ENCODE measurements around the gene FAM78A.
A peak's percentile ranks its signal among the peaks of the same experiment; 100 is the strongest.

FAM78A gene

DNA sequence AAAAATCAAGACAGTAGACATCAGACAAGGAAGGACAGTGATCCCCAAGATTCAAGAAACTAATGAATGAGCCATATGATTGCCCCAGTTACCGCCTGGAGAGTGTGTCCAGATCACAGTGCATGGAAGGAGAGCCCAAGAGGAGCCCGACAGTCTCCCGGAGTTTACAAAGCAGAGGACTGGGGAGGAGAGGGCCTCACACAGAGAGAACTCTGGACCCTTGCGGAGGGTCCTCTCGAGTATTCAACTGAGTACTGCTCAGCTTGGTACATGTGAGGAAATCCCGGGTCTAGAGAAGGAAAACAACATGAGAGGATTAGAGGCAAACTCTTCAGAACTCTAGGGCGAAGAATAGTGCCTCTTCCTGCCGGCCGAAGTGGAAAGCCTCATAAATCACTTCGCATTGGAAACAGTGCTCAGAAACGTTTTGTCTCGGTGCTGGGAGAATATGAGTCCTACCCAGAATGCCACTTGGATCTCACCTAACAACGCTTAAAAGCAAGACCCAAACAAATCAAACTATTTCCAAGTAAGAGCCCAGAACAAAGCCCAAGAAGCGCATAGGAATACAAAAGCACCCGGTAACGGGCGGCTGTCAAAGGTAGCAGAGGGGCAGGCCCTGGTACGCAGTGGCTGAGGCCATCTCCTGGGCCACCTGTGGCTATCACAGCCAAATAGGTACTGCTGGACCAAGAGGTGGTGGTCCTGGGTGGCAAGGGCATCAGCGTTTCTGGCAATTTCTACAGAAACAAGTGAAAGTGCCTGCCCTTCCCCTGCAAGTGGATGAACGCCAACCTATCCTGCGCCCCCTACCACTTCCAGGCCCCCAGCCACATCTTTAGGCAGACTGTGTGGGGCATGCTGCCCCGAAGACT, 36.0 kb downstream of the FAM78A start:
- H3K23ac ChIP-seq (ENCODE audit: low read length): no peak overlapping the region
- H3K4ac ChIP-seq (ENCODE audit: low read depth, low read length): no peak overlapping the region
- H3K27me3 ChIP-seq (ENCODE audit: insufficient read depth, low read length): no peaks in the 10 kb centered on the region
- H3K36me3 ChIP-seq (ENCODE audit: control insufficient read depth in 1 of 2, insufficient read depth in 2 of 2, low read length in 2 of 2): peaks cover 4 to 7% of the 10 kb centered on the region in 2 experiments
- H3K79me2 ChIP-seq (ENCODE audit: control insufficient read depth, insufficient read depth, low read length, poor library complexity): no peaks in the 10 kb centered on the region
- no peak overlapping the region for H2BK5ac ChIP-seq (ENCODE audit: low read depth, low read length, poor library complexity)
- H2AFZ ChIP-seq (ENCODE audit: insufficient read depth, low read length, poor library complexity): no peak overlapping the region
- no CpG with 5 or more reads among the region's 22 CpGs for WGBS (ENCODE audit: extremely low coverage, insufficient coverage, insufficient read length)
- no peak overlapping the region for H3K4me2 ChIP-seq (ENCODE audit: low read length)
- no peak overlapping the region for H3K9ac ChIP-seq (ENCODE audit: low read length)
- H2AK5ac ChIP-seq (ENCODE audit: low read length): no peak overlapping the region
- H3K18ac ChIP-seq (ENCODE audit: low read length): no peak overlapping the region
- no peak overlapping the region for H3K14ac ChIP-seq (ENCODE audit: low read length)
- no peak overlapping the region for H2BK120ac ChIP-seq (ENCODE audit: insufficient read depth, low read length, poor library complexity)
- H3K79me1 ChIP-seq (ENCODE audit: low read length): no peaks in the 10 kb centered on the region
- DNase-seq: no peak
- H3K4me3 ChIP-seq (ENCODE audit: low read depth, low read length): no peak overlapping the region
- H3K4me1 ChIP-seq (ENCODE audit: control insufficient read depth in 1 of 2, insufficient read depth in 2 of 2, low read length in 2 of 2): peaks cover 10 to 19% of the 10 kb centered on the region in 2 experiments
- no peak overlapping the region for H4K91ac ChIP-seq (ENCODE audit: low read depth, low read length)
- no peak overlapping the region for H4K12ac ChIP-seq (ENCODE audit: low read depth, low read length)
- H2BK12ac ChIP-seq (ENCODE audit: low read length): no peak overlapping the region
- H4K8ac ChIP-seq (ENCODE audit: low read depth, low read length): no peak overlapping the region
- peaks cover 2% of the 10 kb centered on the region for H3K9me3 ChIP-seq (ENCODE audit: insufficient read depth, low read depth, low read length)
- no peak overlapping the region for H3K27ac ChIP-seq (ENCODE audit: low read depth, low read length)

- H3K27me3 ChIP-seq (ENCODE audit: insufficient read depth, low read length): no peaks in the 10 kb centered on the region
- no peak for DNase-seq
- H2AFZ ChIP-seq (ENCODE audit: insufficient read depth, low read length, poor library complexity): no peak overlapping the region
- H2BK5ac ChIP-seq (ENCODE audit: low read depth, low read length, poor library complexity): no peak overlapping the region
- H2BK120ac ChIP-seq (ENCODE audit: insufficient read depth, low read length, poor library complexity): no peak overlapping the region
- peaks cover 2% of the 10 kb centered on the region for H3K9me3 ChIP-seq (ENCODE audit: insufficient read depth, low read depth, low read length)
- H3K4me2 ChIP-seq (ENCODE audit: low read length): no peak overlapping the region
- no peak overlapping the region for H2BK12ac ChIP-seq (ENCODE audit: low read length)
- peak overlapping the region; percentile 21 for H3K9ac ChIP-seq (ENCODE audit: low read length)
- no peak overlapping the region for H3K4me3 ChIP-seq (ENCODE audit: low read depth, low read length)
- peaks cover 10 to 19% of the 10 kb centered on the region in 2 experiments for H3K4me1 ChIP-seq (ENCODE audit: control insufficient read depth in 1 of 2, insufficient read depth in 2 of 2, low read length in 2 of 2)
- H4K12ac ChIP-seq (ENCODE audit: low read depth, low read length): no peak overlapping the region
- H2AK5ac ChIP-seq (ENCODE audit: low read length): peak overlapping the region; percentile 37
- peak overlapping the region; percentile 1 for H3K14ac ChIP-seq (ENCODE audit: low read length)
- H3K27ac ChIP-seq (ENCODE audit: low read depth, low read length): no peak overlapping the region
- H4K91ac ChIP-seq (ENCODE audit: low read depth, low read length): peak overlapping the region; percentile 9
- H3K4ac ChIP-seq (ENCODE audit: low read depth, low read length): no peak overlapping the region
- H3K18ac ChIP-seq (ENCODE audit: low read length): no peak overlapping the region
- WGBS (ENCODE audit: extremely low coverage, insufficient coverage, insufficient read length): no CpG with 5 or more reads among the region's 23 CpGs
- no peaks in the 10 kb centered on the region for H3K79me1 ChIP-seq (ENCODE audit: low read length)
- peaks cover 12 to 15% of the 10 kb centered on the region in 2 experiments for H3K36me3 ChIP-seq (ENCODE audit: control insufficient read depth in 1 of 2, insufficient read depth in 2 of 2, low read length in 2 of 2)
- H3K79me2 ChIP-seq (ENCODE audit: control insufficient read depth, insufficient read depth, low read length, poor library complexity): no peaks in the 10 kb centered on the region
- H3K23ac ChIP-seq (ENCODE audit: low read length): no peak overlapping the region
- no peak overlapping the region for H4K8ac ChIP-seq (ENCODE audit: low read depth, low read length)
Observed at GRCh38 chr9:131239161-131239975, 36.9 kb downstream of the FAM78A start.

DNA sequence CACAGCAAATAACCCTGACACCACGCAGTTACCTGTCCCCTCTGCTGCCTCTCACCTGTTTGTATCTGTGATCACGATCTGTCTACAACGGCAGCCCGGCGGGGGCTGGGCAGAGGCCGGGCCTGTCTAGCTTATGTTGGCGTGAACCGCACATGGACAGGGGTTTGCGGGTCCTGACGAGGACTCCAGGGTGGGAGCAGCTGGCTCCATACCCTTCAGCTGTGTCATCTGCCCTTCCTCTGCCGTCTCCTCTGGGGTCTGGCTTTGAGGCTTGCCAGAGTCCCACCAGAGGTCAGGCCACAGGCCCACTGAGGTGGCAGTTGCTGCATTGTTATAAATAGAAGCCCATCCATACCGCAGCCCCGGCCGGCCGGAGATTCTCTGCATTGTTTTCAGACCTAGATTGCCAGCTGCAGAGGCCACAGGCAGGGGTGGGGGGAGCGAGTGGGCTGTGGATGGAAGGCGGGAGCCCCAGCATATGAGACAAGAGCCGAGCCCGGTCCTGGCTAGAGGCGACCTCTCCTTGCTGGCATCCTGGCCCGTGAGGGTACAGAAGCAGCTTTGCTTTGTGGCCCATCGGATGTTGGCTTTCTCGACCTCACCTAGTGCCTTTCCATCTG, 37.8 kb downstream of the FAM78A start:
- Histone ChIP-seq H2BK5ac (ENCODE audit: low read depth, low read length, poor library complexity) (no peak overlapping the region), H3K4me2 (ENCODE audit: low read length) (peak overlapping the region; percentile 9), H3K4me1 (ENCODE audit: control insufficient read depth in 1 of 2, insufficient read depth in 2 of 2, low read length in 2 of 2) (peaks cover 10 to 19% of the 10 kb centered on the region in 2 experiments), H3K18ac (ENCODE audit: low read length) (no peak overlapping the region), H3K14ac (ENCODE audit: low read length) (no peak overlapping the region), H3K27ac (ENCODE audit: low read depth, low read length) (peak overlapping the region; percentile 46), H4K12ac (ENCODE audit: low read depth, low read length) (no peak overlapping the region), H3K23ac (ENCODE audit: low read length) (no peak overlapping the region), H2AK5ac (ENCODE audit: low read length) (no peak overlapping the region), H3K36me3 (ENCODE audit: control insufficient read depth in 1 of 2, insufficient read depth in 2 of 2, low read length in 2 of 2) (peaks cover 19 to 23% of the 10 kb centered on the region in 2 experiments), H3K4ac (ENCODE audit: low read depth, low read length) (no peak overlapping the region), H4K91ac (ENCODE audit: low read depth, low read length) (no peak overlapping the region), H3K79me2 (ENCODE audit: control insufficient read depth, insufficient read depth, low read length, poor library complexity) (no peaks in the 10 kb centered on the region), H3K9ac (ENCODE audit: low read length) (no peak overlapping the region), H3K4me3 (ENCODE audit: low read depth, low read length) (no peak overlapping the region), H3K27me3 (ENCODE audit: insufficient read depth, low read length) (no peaks in the 10 kb centered on the region), H3K9me3 (ENCODE audit: insufficient read depth, low read depth, low read length) (peaks cover 2% of the 10 kb centered on the region), H2BK12ac (ENCODE audit: low read length) (no peak overlapping the region), H2BK120ac (ENCODE audit: insufficient read depth, low read length, poor library complexity) (no peak overlapping the region), H3K79me1 (ENCODE audit: low read length) (no peaks in the 10 kb centered on the region), H2AFZ (ENCODE audit: insufficient read depth, low read length, poor library complexity) (no peak overlapping the region), H4K8ac (ENCODE audit: low read depth, low read length) (peak overlapping the region; percentile 5)
- WGBS (ENCODE audit: extremely low coverage, insufficient coverage, insufficient read length): no CpG with 5 or more reads among the region's 23 CpGs
- no peak for DNase-seq

GRCh38 chr9:131237931-131238401, 38.3 kb downstream of the FAM78A start:
- Histone ChIP-seq H2BK5ac (ENCODE audit: low read depth, low read length, poor library complexity) (no peak overlapping the region), H3K36me3 (ENCODE audit: control insufficient read depth in 1 of 2, insufficient read depth in 2 of 2, low read length in 2 of 2) (peaks cover 22 to 27% of the 10 kb centered on the region in 2 experiments), H3K4me3 (ENCODE audit: low read depth, low read length) (no peak overlapping the region), H2BK12ac (ENCODE audit: low read length) (no peak overlapping the region), H3K4me2 (ENCODE audit: low read length) (peak overlapping the region; percentile 9), H3K14ac (ENCODE audit: low read length) (no peak overlapping the region), H2BK120ac (ENCODE audit: insufficient read depth, low read length, poor library complexity) (no peak overlapping the region), H3K27ac (ENCODE audit: low read depth, low read length) (peak overlapping the region; percentile 46), H3K79me1 (ENCODE audit: low read length) (no peaks in the 10 kb centered on the region), H3K4ac (ENCODE audit: low read depth, low read length) (no peak overlapping the region), H3K27me3 (ENCODE audit: insufficient read depth, low read length) (no peaks in the 10 kb centered on the region), H2AK5ac (ENCODE audit: low read length) (no peak overlapping the region), H3K9me3 (ENCODE audit: insufficient read depth, low read depth, low read length) (peaks cover 2% of the 10 kb centered on the region), H3K79me2 (ENCODE audit: control insufficient read depth, insufficient read depth, low read length, poor library complexity) (no peaks in the 10 kb centered on the region), H2AFZ (ENCODE audit: insufficient read depth, low read length, poor library complexity) (no peak overlapping the region), H3K23ac (ENCODE audit: low read length) (no peak overlapping the region), H3K18ac (ENCODE audit: low read length) (no peak overlapping the region), H4K8ac (ENCODE audit: low read depth, low read length) (no peak overlapping the region), H3K9ac (ENCODE audit: low read length) (no peak overlapping the region), H3K4me1 (ENCODE audit: control insufficient read depth in 1 of 2, insufficient read depth in 2 of 2, low read length in 2 of 2) (peaks cover 10 to 19% of the 10 kb centered on the region in 2 experiments), H4K91ac (ENCODE audit: low read depth, low read length) (no peak overlapping the region), H4K12ac (ENCODE audit: low read depth, low read length) (no peak overlapping the region)
- no CpG with 5 or more reads among the region's 11 CpGs for WGBS (ENCODE audit: extremely low coverage, insufficient coverage, insufficient read length)
- peak; percentile 73 to 86 for DNase-seq
